Measurements from ENCODE around the gene CPNE9. TPM values are rescaled to one million over a fixed set of nuclear protein-coding genes. Genes with fewer than 3 reads are reported as not detected.

CPNE9 gene
- total RNA-seq, 1 donor from 2014 or later = 0.44 TPM

GRCh38 chr3:9682096-9682495, 21.5 kb upstream of the CPNE9 start:
- Histone ChIP-seq H3K4me1 (no peaks in the 10 kb centered on the region), H3K27ac (no peak overlapping the region), H3K27me3 (ENCODE audit: low read depth) (no peaks in the 10 kb centered on the region), H3K36me3 (peaks cover 100% of the 10 kb centered on the region), H3K4me3 (no peak overlapping the region), H3K9me3 (no peaks in the 10 kb centered on the region)
- TF ChIP-seq CTCF (IDR thresholded peaks at IDR 0.05) = no peak
- intact Hi-C loops (cut with DNase I) = no loop called here
- no peak for DNase-seq
- ATAC-seq = peak; percentile 53 to 82

GRCh38 chr3:9683426-9683825, 20.2 kb upstream of the CPNE9 start:
- ATAC-seq = no peak
- H3K4me1 ChIP-seq = no peaks in the 10 kb centered on the region
- intact Hi-C loops (cut with DNase I) = no loop called here
- no peaks in the 10 kb centered on the region for H3K9me3 ChIP-seq
- H3K27me3 ChIP-seq (ENCODE audit: low read depth) = no peaks in the 10 kb centered on the region
- no peak for TF ChIP-seq CTCF (IDR thresholded peaks at IDR 0.05)
- no peak for DNase-seq
- H3K36me3 ChIP-seq = peaks cover 100% of the 10 kb centered on the region
- H3K4me3 ChIP-seq = no peak overlapping the region
- H3K27ac ChIP-seq = no peak overlapping the region

- Histone ChIP-seq H3K4me1 (no peaks in the 10 kb centered on the region), H3K36me3 (peaks cover 100% of the 10 kb centered on the region), H3K4me3 (no peak overlapping the region), H3K27me3 (ENCODE audit: low read depth) (no peaks in the 10 kb centered on the region), H3K27ac (no peak overlapping the region), H3K9me3 (no peaks in the 10 kb centered on the region)
- DNase-seq (no peak), ATAC-seq (no peak)
- no peak for TF ChIP-seq CTCF (IDR thresholded peaks at IDR 0.05)
- intact Hi-C loops (cut with DNase I) = no loop called here
These were observed 18.2 kb upstream of the CPNE9 start for GRCh38 chr3:9685216-9686049.

GRCh38 chr3:9686050-9686550, 17.5 kb upstream of the CPNE9 start:
- Histone ChIP-seq H3K4me3 (no peak overlapping the region), H3K27me3 (ENCODE audit: low read depth) (no peaks in the 10 kb centered on the region), H3K36me3 (peaks cover 100% of the 10 kb centered on the region), H3K9me3 (no peaks in the 10 kb centered on the region), H3K4me1 (no peaks in the 10 kb centered on the region), H3K27ac (no peak overlapping the region)
- intact Hi-C loops (cut with DNase I) = no loop called here
- ATAC-seq (no peak), DNase-seq (no peak)
- no peak for TF ChIP-seq CTCF (IDR thresholded peaks at IDR 0.05)

- Histone ChIP-seq H3K27me3 (ENCODE audit: low read depth) (no peaks in the 10 kb centered on the region), H3K27ac (no peak overlapping the region), H3K4me3 (no peak overlapping the region), H3K4me1 (no peaks in the 10 kb centered on the region), H3K9me3 (no peaks in the 10 kb centered on the region), H3K36me3 (peaks cover 100% of the 10 kb centered on the region)
- no peak for TF ChIP-seq CTCF (IDR thresholded peaks at IDR 0.05)
- no peak for DNase-seq
- intact Hi-C loops (cut with DNase I) = no loop called here
- no peak for ATAC-seq
These were observed 16.9 kb upstream of the CPNE9 start for GRCh38 chr3:9686703-9687102.

Data from lower lobe of right lung (tissue), 2 donors.